GM12878 (cell line): ENCODE data around the gene ELMO3. TPM values are rescaled to one million over a fixed set of nuclear protein-coding genes. Genes with fewer than 3 reads are reported as not detected.

Experiments
- ATAC-seq: fragments of 200-7000 bp; cut with Tn5 transposase; 3 replicates; pipeline ENCODE4 v1.9.1; 2020; ENCODE audit warnings: mild to moderate bottlenecking, moderate library complexity
- BruUV-seq: library from RNA; stranded (reverse); fragments of 400-500 nt; replicated peaks from 2 replicates; lab custom pipeline; 2021; lab: Mats Ljungman, UMichigan
- CTCF ChIA-PET: fragments of 300-600 bp; sonication (Branson Sonifier 250); formaldehyde crosslinking; extraction: SDS; loops from one replicate; lab custom pipeline; 2021; ENCODE audit warnings: inconsistent platforms; lab: Yijun Ruan, JAX
- POLR2A ChIA-PET: fragments of 350-600 bp; formaldehyde crosslinking; extraction: SDS; loops from one replicate; lab custom pipeline; 2021; ENCODE audit warnings: inconsistent platforms; lab: Charles Lee
- RAD21 ChIA-PET: fragments of 300-600 bp; sonication (Branson Sonifier 250); formaldehyde crosslinking; loops from one replicate; lab custom pipeline; 2023; ENCODE audit warnings: antibody characterized with exemption; ENCODE audit not compliant: unreplicated experiment; lab: Charles Lee
- SMC1A ChIA-PET: fragments of 300-600 bp; sonication (Branson Sonifier 250); formaldehyde crosslinking; loops from one replicate; lab custom pipeline; 2023; ENCODE audit not compliant: unreplicated experiment, uncharacterized antibody; lab: Charles Lee
- DNase-seq: peaks from one replicate; pipeline ENCODE4 v3.0.0-alpha.2; 2011; ENCODE audit warnings: low read depth, low spot score
- FAIRE-seq: peaks from 3 replicates; lab custom pipeline; 2011; peaks lifted over from hg19 to GRCh38; lab: Jason Lieb, UNC
- H2AFZ ChIP-seq: 2 replicates; pipeline ENCODE4 v1.6.0; 2011; ENCODE audit warnings: low read depth, low read length, control low read depth; ENCODE audit not compliant: control insufficient read depth
- H3K27ac ChIP-seq: 2 replicates; pipeline ENCODE4 v1.5.1; 2011; ENCODE audit warnings: control low read depth; ENCODE audit not compliant: control insufficient read depth, insufficient read depth
- H3K27me3 ChIP-seq, 2 experiments: replicated peaks in 1 of 2; 2 replicates each; pipeline versions ENCODE4 v1.6.0 to v1.6.1; 2011; ENCODE audit warnings: low read length in 1 of 2; ENCODE audit not compliant: control insufficient read depth in 2 of 2, insufficient read depth in 2 of 2
- H3K36me3 ChIP-seq, 2 experiments: 2 replicates each; pipeline ENCODE4 v1.5.1; 2011; ENCODE audit warnings: low read length in 1 of 2; ENCODE audit not compliant: control insufficient read depth in 2 of 2, insufficient read depth in 2 of 2
- H3K4me1 ChIP-seq: 2 replicates; pipeline ENCODE4 v1.6.1; 2011; ENCODE audit warnings: mild to moderate bottlenecking, low read length, moderate library complexity, mixed read lengths; ENCODE audit not compliant: control insufficient read depth, insufficient read depth
- H3K4me2 ChIP-seq: 2 replicates; pipeline ENCODE4 v1.6.0; 2011; ENCODE audit warnings: control low read depth; ENCODE audit not compliant: control insufficient read depth, insufficient read depth
- H3K4me3 ChIP-seq: fragments of 200-600 bp; sonication (generic); 2 replicates; pipeline ENCODE4 v1.5.1; 2016
- H3K79me2 ChIP-seq: 2 replicates; pipeline ENCODE4 v1.6.0; 2011; ENCODE audit warnings: low read length; ENCODE audit not compliant: control insufficient read depth, insufficient read depth
- H3K9ac ChIP-seq: 2 replicates; pipeline ENCODE4 v1.8.0; 2011; ENCODE audit warnings: low read length, control low read depth, mixed read lengths; ENCODE audit not compliant: control insufficient read depth, insufficient read depth
- H3K9me3 ChIP-seq: replicated peaks from 3 replicates; pipeline ENCODE4 v1.5.1; 2011; ENCODE audit warnings: mild to moderate bottlenecking, low read length; ENCODE audit not compliant: control insufficient read depth, insufficient read depth
- H4K20me1 ChIP-seq: 2 replicates; pipeline ENCODE4 v1.6.0; 2011; ENCODE audit not compliant: control insufficient read depth, insufficient read depth
- CBX3 ChIP-seq: fragments of 200-600 bp; sonication (generic); IDR thresholded peaks from 2 replicates; pipeline ENCODE4 v1.6.1; 2016; ENCODE audit warnings: low read depth, borderline replicate concordance
- CBX5 ChIP-seq: sonication (generic); IDR thresholded peaks from 2 replicates; pipeline ENCODE4 v1.6.1; 2016; ENCODE audit warnings: low read depth, moderate library complexity, mild to moderate bottlenecking, inconsistent platforms
- CREM ChIP-seq: IDR thresholded peaks from 2 replicates; pipeline ENCODE4 v1.6.1; 2014; ENCODE audit warnings: antibody characterized with exemption, low read depth
- DPF2 ChIP-seq: fragments of 450-650 bp; IDR thresholded peaks from 2 replicates; pipeline ENCODE4 v1.6.1; 2017; ENCODE audit warnings: mild to moderate bottlenecking
- ETV6 ChIP-seq, 2 experiments: fragments of 450-650 bp in 1 of 2; IDR thresholded peaks in 1 of 2; conservative IDR thresholded peaks in 1 of 2; 2 replicates each; pipeline ENCODE4 v1.6.1; 2014; ENCODE audit warnings: antibody characterized with exemption in 1 of 2, borderline replicate concordance in 1 of 2, low read depth in 1 of 2, mild to moderate bottlenecking in 1 of 2, moderate library complexity in 1 of 2
- FOXM1 ChIP-seq: IDR thresholded peaks from 2 replicates; pipeline ENCODE4 v1.6.1; 2012; ENCODE audit warnings: low read depth, mild to moderate bottlenecking, inconsistent platforms, low read length, moderate library complexity
- GATAD2B ChIP-seq: fragments of 450-650 bp; conservative IDR thresholded peaks from 2 replicates; pipeline ENCODE4 v1.6.1; 2017; ENCODE audit warnings: low read depth, mild to moderate bottlenecking, moderate library complexity
- HDAC6 ChIP-seq: fragments of 200-600 bp; sonication (generic); IDR thresholded peaks from one replicate; pipeline ENCODE4 v1.8.0; 2017; ENCODE audit warnings: antibody characterized with exemption; ENCODE audit not compliant: unreplicated experiment
- MEF2A ChIP-seq: IDR thresholded peaks from 2 replicates; pipeline ENCODE4 v1.6.1; 2011; ENCODE audit warnings: low read depth, mild to moderate bottlenecking, low read length, moderate library complexity; ENCODE audit not compliant: insufficient read depth
- MTA2 ChIP-seq: fragments of 450-650 bp; IDR thresholded peaks from 2 replicates; pipeline ENCODE4 v1.6.1; 2016; ENCODE audit warnings: low read depth, mild to moderate bottlenecking, moderate library complexity
- MYB ChIP-seq: fragments of 150-350 bp; IDR thresholded peaks from 2 replicates; pipeline ENCODE4 v1.6.1; 2014; ENCODE audit warnings: mild to moderate bottlenecking, low read depth, low read length, borderline replicate concordance
- RAD21 ChIP-seq: IDR thresholded peaks from 2 replicates; pipeline ENCODE4 v1.6.1; 2011; ENCODE audit warnings: mild to moderate bottlenecking, low read depth, low read length, moderate library complexity; ENCODE audit not compliant: insufficient read depth
- RAD51 ChIP-seq: fragments of 450-650 bp; IDR thresholded peaks from 2 replicates; pipeline ENCODE4 v1.6.1; 2016; ENCODE audit warnings: moderate library complexity, mild to moderate bottlenecking, inconsistent platforms
- RCOR1 ChIP-seq: conservative IDR thresholded peaks from 2 replicates; pipeline ENCODE4 v1.6.1; 2012; ENCODE audit warnings: low read depth, low read length, improper control_type of control experiment
- TCF12 ChIP-seq: IDR thresholded peaks from 2 replicates; pipeline ENCODE4 v1.6.1; 2011; ENCODE audit warnings: low read depth, mild to moderate bottlenecking, low read length
- ZNF207 ChIP-seq: fragments of 450-650 bp; IDR thresholded peaks from 2 replicates; pipeline ENCODE4 v1.6.1; 2014; ENCODE audit warnings: antibody characterized with exemption, mild to moderate bottlenecking, borderline replicate concordance
- ZNF622 ChIP-seq: fragments of 450-650 bp; IDR thresholded peaks from 2 replicates; pipeline ENCODE4 v1.6.1; 2017; ENCODE audit warnings: mild to moderate bottlenecking, inconsistent platforms
- ZZZ3 ChIP-seq: IDR thresholded peaks from 2 replicates; pipeline ENCODE4 v1.6.1; 2011; ENCODE audit warnings: low read depth; ENCODE audit not compliant: control insufficient read depth, insufficient read length
- WGBS: methylation state at CpG from one replicate; pipeline ENCODE4 v1.1.6; 2016; ENCODE audit warnings: low lambda C conversion rate; ENCODE audit not compliant: insufficient replicate concordance, insufficient coverage; ENCODE audit errors: missing lambda C conversion rate; 5-methylcytosine and 5-hydroxymethylcytosine counted together
- in situ Hi-C: fragments of 300-500 bp; cut with MboI; formaldehyde crosslinking; loops from 9 replicates; pipeline ENCODE4 v1.14.3; 2018; ENCODE audit warnings: mixed read lengths
- intact Hi-C: fragments of 100-400 bp; cut with micrococcal nuclease; formaldehyde crosslinking; loops from one replicate; pipeline ENCODE4 v1.14.2; 2022; ENCODE audit not compliant: unreplicated experiment
- polyA plus RNA-seq, 11 experiments: library from polyadenylated mRNA; depleted of rRNA in 4 of 11; unstranded in 6 of 11; stranded (reverse) in 5 of 11; fragments of >200 nt; fragmentation: Nextera tagmentation in 4 of 11; fragmentation: Illumina TruSeq in 1 of 11; extraction: Ambion mirVana in 4 of 11; extraction: Trizol in 1 of 11; gene quantifications; 1 replicate in 1 of 11; 2 replicates in 10 of 11; pipeline versions ENCODE4 v1.2.1 to v1.2.3, GENCODE V29; 2011 to 2016; ENCODE audit warnings: inconsistent platforms in 2 of 11, missing spikeins in 2 of 11, low read depth in 1 of 11
- total RNA-seq, 4 experiments: library from RNA; depleted of rRNA in 3 of 4; stranded (reverse); fragments of >200 nt in 3 of 4; fragmentation: Illumina TruSeq in 1 of 4; extraction: Trizol in 1 of 4; gene quantifications; 2 replicates each; pipeline versions ENCODE4 v1.2.1 to v1.2.3, GENCODE V29; 2013 to 2021
- TF ChIP-seq, protein P1 (sequence below): IDR thresholded peaks from 2 replicates; pipeline ENCODE4 v1.6.1; 2011; ENCODE audit warnings: low read depth, mild to moderate bottlenecking, low read length, moderate library complexity, borderline replicate concordance; ENCODE audit errors: extremely low read depth
- TF ChIP-seq, protein P2 (sequence below): fragments of 450-650 bp; IDR thresholded peaks from 2 replicates; pipeline ENCODE4 v1.6.1; 2017; ENCODE audit warnings: mild to moderate bottlenecking, low read depth, inconsistent platforms; ENCODE audit not compliant: poor library complexity, severe bottlenecking

ELMO3 gene
- total and polyA plus RNA-seq, 10 of the 15 experiments (the other 5 are each of a cell fraction or from before 2014, with no cell fraction given), result 0.05 to 4.7 (median 0.96) TPM; not detected in 1

DNA sequence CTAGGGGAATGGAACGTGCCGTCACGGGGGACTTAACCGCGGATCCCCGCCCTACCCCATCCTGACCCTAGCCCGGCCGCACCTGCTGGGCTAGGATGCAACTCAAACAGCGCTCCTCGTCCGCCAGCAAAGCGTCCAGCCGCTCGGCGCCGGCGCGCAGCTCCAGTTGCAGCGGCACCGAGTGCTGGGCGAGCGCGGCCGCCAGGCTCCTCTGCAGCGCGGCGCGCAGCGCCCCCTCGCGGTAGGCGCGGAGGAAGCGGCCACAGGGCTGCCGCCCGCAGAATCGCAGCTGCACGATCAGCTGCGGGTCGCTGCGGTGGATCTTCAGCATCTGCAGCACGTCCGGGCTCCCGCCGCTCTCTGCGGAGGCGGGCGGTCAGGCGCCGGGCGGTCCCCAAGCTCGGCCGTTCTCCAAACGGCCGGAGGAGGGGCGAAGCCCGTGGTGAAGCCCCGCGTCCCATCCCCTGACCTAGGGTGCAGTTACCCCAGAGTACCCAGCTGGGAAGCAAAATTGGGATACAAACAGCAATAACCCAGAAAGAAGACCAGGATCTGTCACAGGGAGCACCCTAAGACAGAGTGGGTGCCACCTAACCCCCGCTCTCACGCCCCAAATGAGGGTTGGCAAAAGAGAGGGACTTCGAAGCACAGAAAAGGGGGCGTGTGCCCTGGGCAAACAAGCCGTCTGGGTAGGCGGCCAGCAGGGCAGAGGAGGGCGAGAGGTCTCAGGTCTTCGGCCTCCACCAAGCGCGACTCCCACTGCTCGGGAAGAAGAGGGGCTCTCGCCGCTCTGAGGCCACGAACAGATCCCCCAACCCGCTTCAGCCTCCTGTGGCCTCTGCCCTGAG lies 43.4 kb upstream of the ELMO3 start:
- ATAC-seq (peak; percentile 52), FAIRE-seq (no peak), DNase-seq (no peak)
- peaks cover 10% of the 10 kb centered on the region; the same call in 1 of the 2 replicates for H4K20me1 ChIP-seq
- no peak overlapping the region for H2AFZ ChIP-seq
- no peaks in the 10 kb centered on the region for H3K36me3 ChIP-seq
- H3K4me3 ChIP-seq, result peak overlapping the region; percentile 45; the same call in 1 of the 2 replicates
- peak overlapping the region; percentile 87 for H3K4me2 ChIP-seq
- peaks cover 11% of the 10 kb centered on the region for H3K79me2 ChIP-seq
- SMC1A ChIA-PET, result interaction anchor here (0.7 to 2.1 kb wide), 10 partner anchors 15 to 180 kb away, joined by 3 to 18 read pairs (median 6); no protein-coding TSS in a partner anchor
- 24% methylated on average over 54 of the region's 74 CpGs for WGBS
- intact Hi-C loops, result loop anchor here (1.0 to 5.0 kb wide), 4 partner anchors 53 to 507 kb away; partner anchors contain the start of genes ACD and PARD6A
- POLR2A ChIA-PET, result interaction anchor here (0.6 to 1.0 kb wide), 4 partner anchors 14 to 138 kb away, joined by 3 to 6 read pairs (median 4); partner anchors contain the start of gene NOL3
- H3K4me1 ChIP-seq, result peaks cover 25% of the 10 kb centered on the region
- RAD21 ChIA-PET, result interaction anchor here (0.6 to 2.6 kb wide), 32 partner anchors 14 to 204 kb away, joined by 3 to 69 read pairs (median 4); partner anchors contain the start of genes NOL3 and PHAF1
- no peaks in the 10 kb centered on the region for H3K9me3 ChIP-seq
- no TSS peak for BruUV-seq
- no peak overlapping the region for H3K27ac ChIP-seq
- no peaks in the 10 kb centered on the region for H3K27me3 ChIP-seq
- in situ Hi-C loops, result loop anchor here (10.0 kb wide), 1 partner anchor 181 kb away; no protein-coding TSS in a partner anchor
- H3K9ac ChIP-seq, result no peak overlapping the region
- CTCF ChIA-PET, result interaction anchor here (0.6 to 10.0 kb wide), 47 partner anchors 11 to 274 kb away, joined by 3 to 98 read pairs (median 5); partner anchors contain the start of genes EXOC3L1, NOL3 and PHAF1
- peak; percentile 88 for TF ChIP-seq RAD21
- TF ChIP-seq GATAD2B, result peak; percentile 71
- TF ChIP-seq ZZZ3, result no peak
- no peak for TF ChIP-seq MYB
- TF ChIP-seq DPF2, result peak; percentile 71; the same call in 1 of the 2 replicates
- TF ChIP-seq ZNF622, result no peak
- TF ChIP-seq RAD51, result no peak
- no peak for TF ChIP-seq RCOR1
- TF ChIP-seq, protein P1, sequence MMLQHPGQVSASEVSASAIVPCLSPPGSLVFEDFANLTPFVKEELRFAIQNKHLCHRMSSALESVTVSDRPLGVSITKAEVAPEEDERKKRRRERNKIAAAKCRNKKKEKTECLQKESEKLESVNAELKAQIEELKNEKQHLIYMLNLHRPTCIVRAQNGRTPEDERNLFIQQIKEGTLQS, result no peak
- TF ChIP-seq, protein P2, sequence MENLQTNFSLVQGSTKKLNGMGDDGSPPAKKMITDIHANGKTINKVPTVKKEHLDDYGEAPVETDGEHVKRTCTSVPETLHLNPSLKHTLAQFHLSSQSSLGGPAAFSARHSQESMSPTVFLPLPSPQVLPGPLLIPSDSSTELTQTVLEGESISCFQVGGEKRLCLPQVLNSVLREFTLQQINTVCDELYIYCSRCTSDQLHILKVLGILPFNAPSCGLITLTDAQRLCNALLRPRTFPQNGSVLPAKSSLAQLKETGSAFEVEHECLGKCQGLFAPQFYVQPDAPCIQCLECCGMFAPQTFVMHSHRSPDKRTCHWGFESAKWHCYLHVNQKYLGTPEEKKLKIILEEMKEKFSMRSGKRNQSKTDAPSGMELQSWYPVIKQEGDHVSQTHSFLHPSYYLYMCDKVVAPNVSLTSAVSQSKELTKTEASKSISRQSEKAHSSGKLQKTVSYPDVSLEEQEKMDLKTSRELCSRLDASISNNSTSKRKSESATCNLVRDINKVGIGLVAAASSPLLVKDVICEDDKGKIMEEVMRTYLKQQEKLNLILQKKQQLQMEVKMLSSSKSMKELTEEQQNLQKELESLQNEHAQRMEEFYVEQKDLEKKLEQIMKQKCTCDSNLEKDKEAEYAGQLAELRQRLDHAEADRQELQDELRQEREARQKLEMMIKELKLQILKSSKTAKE, result no peak
- no peak for TF ChIP-seq ETV6 (conservative IDR thresholded peaks at IDR 0.05 in 1 of 2, IDR thresholded peaks at IDR 0.05 in 1 of 2; ENCODE audit: borderline replicate concordance in 1 of 2, low read depth in 1 of 2)
- TF ChIP-seq CREM, result no peak
- peak; percentile 79; the same call in 1 of the 2 replicates for TF ChIP-seq TCF12
- TF ChIP-seq MTA2, result no peak
- TF ChIP-seq FOXM1, result no peak
- no peak for TF ChIP-seq CBX3
- TF ChIP-seq ZNF207, result peak; percentile 40; the same call in 1 of the 2 replicates
- TF ChIP-seq MEF2A, result no peak
- TF ChIP-seq HDAC6, result no peak
- TF ChIP-seq CBX5, result 0 out of 2 replicates have a peak, but pooled peaks have one; percentile 70
